ENCODE measurements around the gene FBN1. TPM values are rescaled to one million over a fixed set of nuclear protein-coding genes. Genes with fewer than 3 reads are reported as not detected.

FBN1 gene
- total RNA-seq, 1 donor from 2014 or later = 54.0 TPM

GRCh38 chr15:48527517-48527916 lies 118.0 kb downstream of the FBN1 start:
- no peak overlapping the region for H3K27ac Mint-ChIP-seq (ENCODE audit: unreplicated experiment)
- no peak for TF ChIP-seq CTCF (IDR thresholded peaks at IDR 0.05; ENCODE audit: unreplicated experiment)
- H3K36me3 Mint-ChIP-seq (ENCODE audit: low read depth, unreplicated experiment) = no peaks in the 10 kb centered on the region
- H3K27me3 Mint-ChIP-seq (ENCODE audit: unreplicated experiment) = peaks cover 4% of the 10 kb centered on the region
- H3K4me1 Mint-ChIP-seq (ENCODE audit: unreplicated experiment) = peaks cover 3% of the 10 kb centered on the region
- H3K4me3 Mint-ChIP-seq (ENCODE audit: unreplicated experiment) = no peak overlapping the region
- no peak for DNase-seq (ENCODE audit: low spot score)
- no peaks in the 10 kb centered on the region for H3K9me3 Mint-ChIP-seq (ENCODE audit: unreplicated experiment)

GRCh38 chr15:48522911-48523310 lies 122.6 kb downstream of the FBN1 start:
- no peak overlapping the region for H3K4me3 Mint-ChIP-seq (ENCODE audit: unreplicated experiment)
- peaks cover 4% of the 10 kb centered on the region for H3K27me3 Mint-ChIP-seq (ENCODE audit: unreplicated experiment)
- no peaks in the 10 kb centered on the region for H3K9me3 Mint-ChIP-seq (ENCODE audit: unreplicated experiment)
- TF ChIP-seq CTCF (IDR thresholded peaks at IDR 0.05; ENCODE audit: unreplicated experiment) = no peak
- no peak for DNase-seq (ENCODE audit: low spot score)
- peaks cover 13% of the 10 kb centered on the region for H3K4me1 Mint-ChIP-seq (ENCODE audit: unreplicated experiment)
- no peaks in the 10 kb centered on the region for H3K36me3 Mint-ChIP-seq (ENCODE audit: low read depth, unreplicated experiment)
- H3K27ac Mint-ChIP-seq (ENCODE audit: unreplicated experiment) = no peak overlapping the region

GRCh38 chr15:48522123-48522522 lies 123.4 kb downstream of the FBN1 start:
- H3K27ac Mint-ChIP-seq (ENCODE audit: unreplicated experiment) = no peak overlapping the region
- TF ChIP-seq CTCF (IDR thresholded peaks at IDR 0.05; ENCODE audit: unreplicated experiment) = no peak
- H3K36me3 Mint-ChIP-seq (ENCODE audit: low read depth, unreplicated experiment) = no peaks in the 10 kb centered on the region

GRCh38 chr15:48520376-48521155 lies 124.9 kb downstream of the FBN1 start:
- Mint-ChIP-seq H3K27ac (ENCODE audit: unreplicated experiment) (no peak overlapping the region), H3K36me3 (ENCODE audit: low read depth, unreplicated experiment) (no peaks in the 10 kb centered on the region), H3K4me3 (ENCODE audit: unreplicated experiment) (no peak overlapping the region), H3K4me1 (ENCODE audit: unreplicated experiment) (peaks cover 13% of the 10 kb centered on the region), H3K9me3 (ENCODE audit: unreplicated experiment) (no peaks in the 10 kb centered on the region), H3K27me3 (ENCODE audit: unreplicated experiment) (peaks cover 4% of the 10 kb centered on the region)
- TF ChIP-seq CTCF (IDR thresholded peaks at IDR 0.05; ENCODE audit: unreplicated experiment) = no peak
- peak; percentile 33 for DNase-seq (ENCODE audit: low spot score)

More at GRCh38 chr15:48522123-48522522, 123.4 kb downstream of the FBN1 start:
- H3K4me3 Mint-ChIP-seq (ENCODE audit: unreplicated experiment) = no peak overlapping the region
- DNase-seq (ENCODE audit: low spot score) = no peak
- no peaks in the 10 kb centered on the region for H3K9me3 Mint-ChIP-seq (ENCODE audit: unreplicated experiment)
- peaks cover 4% of the 10 kb centered on the region for H3K27me3 Mint-ChIP-seq (ENCODE audit: unreplicated experiment)
- peaks cover 13% of the 10 kb centered on the region for H3K4me1 Mint-ChIP-seq (ENCODE audit: unreplicated experiment)

- TF ChIP-seq CTCF (IDR thresholded peaks at IDR 0.05; ENCODE audit: unreplicated experiment) = no peak
- Mint-ChIP-seq H3K4me3 (ENCODE audit: unreplicated experiment) (no peak overlapping the region), H3K27me3 (ENCODE audit: unreplicated experiment) (no peaks in the 10 kb centered on the region), H3K27ac (ENCODE audit: unreplicated experiment) (no peak overlapping the region), H3K36me3 (ENCODE audit: low read depth, unreplicated experiment) (peaks cover 4% of the 10 kb centered on the region), H3K9me3 (ENCODE audit: unreplicated experiment) (no peaks in the 10 kb centered on the region), H3K4me1 (ENCODE audit: unreplicated experiment) (peaks cover 13% of the 10 kb centered on the region)
- no peak for DNase-seq (ENCODE audit: low spot score)
These were observed 129.4 kb downstream of the FBN1 start for GRCh38 chr15:48516121-48516520.
